ENCODE results near the gene ATP8B2. TPM values are rescaled to one million over a fixed set of nuclear protein-coding genes. Genes with fewer than 3 reads are reported as not detected.
A peak's percentile ranks its signal among the peaks of the same experiment; 100 is the strongest.

The ATP8B2 gene
- total RNA-seq, 6 donors from 2014 or later = 20.2 to 45.1 (median 37.4) TPM

- ATAC-seq (ENCODE audit: low FRiP score in 2 of 2) (no peak), DNase-seq (no peak)
- peak overlapping the region in 3 of 4 donors; percentile 39 to 76 (median 59) for H3K4me3 ChIP-seq
- TF ChIP-seq POLR2AphosphoS5 (IDR thresholded peaks at IDR 0.05) (peak in 1 of 2 donors; percentile 48), CTCF (IDR thresholded peaks at IDR 0.05) (no peak), EP300 (IDR thresholded peaks at IDR 0.05) (peak in 1 of 4 donors; percentile 43)
- H3K36me3 ChIP-seq = peaks cover 0 to 29% (median 4%) of the 10 kb centered on the region in 4 donors
- peaks cover 36 to 59% (median 46%) of the 10 kb centered on the region in 4 donors for H3K4me1 ChIP-seq
- no peaks in the 10 kb centered on the region for H3K9me3 ChIP-seq
- H3K27ac ChIP-seq = peak overlapping the region; percentile 83 to 96 (median 94)
- H3K27me3 ChIP-seq = peaks cover 0 to 8% (median 2%) of the 10 kb centered on the region in 4 donors
- WGBS, 2 donors = 25 to 28% methylated on average over 5 of the region's 5 CpGs
Measured at GRCh38 chr1:154327466-154328317, 2.4 kb downstream of the ATP8B2 start.

GRCh38 chr1:154328318-154329151 is 3.2 kb downstream of the ATP8B2 start:
- DNase-seq = peak; percentile 89 to 97
- Histone ChIP-seq H3K36me3 (peaks cover 0 to 36% (median 4%) of the 10 kb centered on the region in 4 donors), H3K27me3 (peaks cover 0 to 8% (median 2%) of the 10 kb centered on the region in 4 donors), H3K4me3 (peak overlapping the region; percentile 20 to 59 (median 48)), H3K9me3 (no peaks in the 10 kb centered on the region), H3K4me1 (peaks cover 36 to 59% (median 46%) of the 10 kb centered on the region in 4 donors), H3K27ac (peak overlapping the region; percentile 31 to 96 (median 94))
- TF ChIP-seq POLR2AphosphoS5 (IDR thresholded peaks at IDR 0.05) = peak in 1 of 2 donors; percentile 32
- peak in 1 of 4 donors; percentile 38 for TF ChIP-seq POLR2A (IDR thresholded peaks at IDR 0.05)
- TF ChIP-seq EP300 (IDR thresholded peaks at IDR 0.05) = no peak
- TF ChIP-seq CTCF (IDR thresholded peaks at IDR 0.05) = no peak
- peak; percentile 63 to 81 for ATAC-seq (ENCODE audit: low FRiP score in 2 of 2)
- 16 to 17% methylated on average over 16 to 26 of the region's 76 CpGs for WGBS, 2 donors

GRCh38 chr1:154329152-154329521 is 3.8 kb downstream of the ATP8B2 start:
- no peak for DNase-seq
- peaks cover 0 to 8% (median 2%) of the 10 kb centered on the region in 4 donors for H3K27me3 ChIP-seq
- TF ChIP-seq EP300 (IDR thresholded peaks at IDR 0.05) (no peak), POLR2A (IDR thresholded peaks at IDR 0.05) (no peak), CTCF (IDR thresholded peaks at IDR 0.05) (no peak), POLR2AphosphoS5 (IDR thresholded peaks at IDR 0.05) (no peak)
- H3K4me3 ChIP-seq = peak overlapping the region in 3 of 4 donors; percentile 39 to 59 (median 57)
- no peak for ATAC-seq (ENCODE audit: low FRiP score in 2 of 2)
- H3K36me3 ChIP-seq = peaks cover 0 to 41% (median 6%) of the 10 kb centered on the region in 4 donors
- H3K27ac ChIP-seq = peak overlapping the region in 3 of 4 donors; percentile 31 to 96 (median 95)
- no peaks in the 10 kb centered on the region for H3K9me3 ChIP-seq
- H3K4me1 ChIP-seq = peaks cover 36 to 61% (median 48%) of the 10 kb centered on the region in 4 donors
- WGBS, 2 donors = 80 to 83% methylated on average over 6 of the region's 6 CpGs

GRCh38 chr1:154329551-154330131 is 4.3 kb downstream of the ATP8B2 start:
- ATAC-seq (ENCODE audit: low FRiP score in 2 of 2) (no peak), DNase-seq (no peak)
- Histone ChIP-seq H3K4me3 (peak overlapping the region in 1 of 4 donors; percentile 59), H3K27ac (peak overlapping the region in 2 of 4 donors; percentile 95 to 96), H3K4me1 (peaks cover 36 to 62% (median 50%) of the 10 kb centered on the region in 4 donors), H3K36me3 (peaks cover 0 to 44% (median 6%) of the 10 kb centered on the region in 4 donors), H3K9me3 (no peaks in the 10 kb centered on the region), H3K27me3 (peaks cover 0 to 8% (median 2%) of the 10 kb centered on the region in 4 donors)
- 81 to 90% methylated on average over 7 of the region's 7 CpGs for WGBS, 2 donors
- TF ChIP-seq POLR2A (IDR thresholded peaks at IDR 0.05) (no peak), CTCF (IDR thresholded peaks at IDR 0.05) (no peak), POLR2AphosphoS5 (IDR thresholded peaks at IDR 0.05) (no peak), EP300 (IDR thresholded peaks at IDR 0.05) (no peak)

All from upper lobe of left lung (tissue), 6 donors.